HepG2 (cell line): ENCODE data around the gene TECRL. TPM values are rescaled to one million over a fixed set of nuclear protein-coding genes. Genes with fewer than 3 reads are reported as not detected.

Experiments used
- ATAC-seq: fragments of 200-7000 bp; cut with Tn5 transposase; 3 replicates; pipeline ENCODE4 v1.9.1; 2020; ENCODE audit warnings: mild to moderate bottlenecking, moderate library complexity
- BruUV-seq: library from RNA; stranded (reverse); fragments of 400-500 nt; replicated peaks from 2 replicates; lab custom pipeline; 2021; lab: Mats Ljungman, UMichigan
- CTCF ChIA-PET: fragments of 300-600 bp; formaldehyde crosslinking; extraction: SDS; loops from one replicate; lab custom pipeline; 2021; ENCODE audit warnings: low total read pairs, inconsistent platforms, low intra/inter-chr PET ratio; lab: Yijun Ruan, JAX
- POLR2A ChIA-PET: fragments of 350-600 bp; sonication (Branson Sonifier 250); formaldehyde crosslinking; loops from one replicate; lab custom pipeline; 2020; ENCODE audit warnings: antibody characterized with exemption, inconsistent platforms; lab: Yijun Ruan, JAX
- DNase-seq: peaks from one replicate; pipeline ENCODE4 v3.0.0-alpha.2; 2015; ENCODE audit warnings: low spot score
- FAIRE-seq: peaks from 3 replicates; lab custom pipeline; 2011; peaks lifted over from hg19 to GRCh38; lab: Jason Lieb, UNC
- H2AFZ ChIP-seq: one replicate; pipeline ENCODE4 v1.6.1; 2011; ENCODE audit warnings: low read length, inconsistent platforms
- H3K27ac ChIP-seq: fragments of 300-600 bp; 3 replicates; pipeline ENCODE4 v1.8.0; 2011; ENCODE audit warnings: mixed run types, mild to moderate bottlenecking, mixed read lengths, low read length, inconsistent platforms; ENCODE audit not compliant: insufficient read depth; ENCODE audit errors: extremely low read length
- H3K27me3 ChIP-seq, 2 experiments: fragments of 200-600 bp in 1 of 2; 2 replicates in 1 of 2; 3 replicates in 1 of 2; pipeline versions ENCODE4 v1.6.0 to v1.8.0; 2011; ENCODE audit warnings: low read length in 2 of 2, mild to moderate bottlenecking in 2 of 2, moderate library complexity in 2 of 2, inconsistent platforms in 1 of 2; ENCODE audit not compliant: insufficient read depth in 2 of 2, control insufficient read depth in 1 of 2
- H3K36me3 ChIP-seq, 2 experiments: fragments of 200-600 bp in 1 of 2; replicated peaks in 1 of 2; 2 replicates in 1 of 2; 3 replicates in 1 of 2; pipeline versions ENCODE4 v1.5.1 to v1.8.0; 2011; ENCODE audit warnings: low read length in 2 of 2, inconsistent platforms in 1 of 2; ENCODE audit not compliant: insufficient read depth in 2 of 2, control insufficient read depth in 1 of 2
- H3K4me1 ChIP-seq: 2 replicates; pipeline ENCODE4 v1.5.1; 2012; ENCODE audit warnings: low read length, inconsistent platforms; ENCODE audit not compliant: insufficient read depth
- H3K4me2 ChIP-seq: 2 replicates; pipeline ENCODE4 v1.6.0; 2011; ENCODE audit warnings: low read depth, low read length, inconsistent platforms
- H3K4me3 ChIP-seq, 3 experiments: fragments of 200-600 bp in 1 of 3; sonication (generic), shearing (Covaris generic) in 1 of 3; replicated peaks in 1 of 3; 2 replicates each; pipeline ENCODE4 v1.5.1; 2011 to 2016; ENCODE audit warnings: low read length in 3 of 3, inconsistent platforms in 2 of 3, low read depth in 2 of 3, mild to moderate bottlenecking in 2 of 3, control low read depth in 1 of 3, mixed read lengths in 1 of 3; ENCODE audit not compliant: insufficient read depth in 1 of 3
- H3K79me2 ChIP-seq: one replicate; pipeline ENCODE4 v1.6.1; 2011; ENCODE audit warnings: low read length, inconsistent platforms; ENCODE audit not compliant: insufficient read depth
- H3K9ac ChIP-seq: 2 replicates; pipeline ENCODE4 v1.6.0; 2011; ENCODE audit warnings: mild to moderate bottlenecking, low read depth, low read length, inconsistent platforms; ENCODE audit not compliant: insufficient read depth
- H3K9me3 ChIP-seq: 2 replicates; pipeline ENCODE4 v1.5.1; 2012; ENCODE audit warnings: mild to moderate bottlenecking, low read length
- H4K20me1 ChIP-seq: 2 replicates; pipeline ENCODE4 v1.6.0; 2011; ENCODE audit warnings: inconsistent platforms, mild to moderate bottlenecking, low read length, moderate library complexity; ENCODE audit not compliant: insufficient read depth
- BORCS8-MEF2B ChIP-seq: sonication (generic); formaldehyde crosslinking; IDR thresholded peaks from 2 replicates; pipeline ENCODE4 v1.8.0; 2022; ENCODE audit warnings: mild to moderate bottlenecking, missing genetic modification reagents
- KLF16 ChIP-seq, 2 experiments: sonication (generic) in 1 of 2; formaldehyde crosslinking in 1 of 2; IDR thresholded peaks; 2 replicates each; pipeline versions ENCODE4 v1.6.1 to v1.8.0; 2016 to 2023; ENCODE audit warnings: missing genetic modification reagents in 2 of 2, missing compliant biosample characterization in 1 of 2
- SIX4 ChIP-seq: sonication (generic); formaldehyde crosslinking; IDR thresholded peaks from 2 replicates; pipeline ENCODE4 v1.4.0; 2020; ENCODE audit warnings: missing genetic modification reagents
- ZFP36 ChIP-seq: fragments of 150-350 bp; IDR thresholded peaks from 2 replicates; pipeline ENCODE4 v1.6.1; 2018; ENCODE audit warnings: borderline replicate concordance, low read length, low read depth; ENCODE audit not compliant: partially characterized antibody
- ZMYM4 ChIP-seq: sonication (generic); formaldehyde crosslinking; IDR thresholded peaks from 2 replicates; pipeline ENCODE4 v1.8.1; 2023; ENCODE audit warnings: mild to moderate bottlenecking, missing genetic modification reagents
- ZNF546 ChIP-seq: sonication (generic); formaldehyde crosslinking; conservative IDR thresholded peaks from 2 replicates; pipeline ENCODE4 v1.8.1; 2023; ENCODE audit warnings: mild to moderate bottlenecking, missing genetic modification reagents
- ZNF563 ChIP-seq: sonication (generic); formaldehyde crosslinking; IDR thresholded peaks from 2 replicates; pipeline ENCODE4 v1.8.0; 2022; ENCODE audit warnings: mild to moderate bottlenecking, moderate library complexity, missing genetic modification reagents
- ZNF790 ChIP-seq: sonication (generic); formaldehyde crosslinking; IDR thresholded peaks from 2 replicates; pipeline ENCODE4 v1.8.0; 2022; ENCODE audit warnings: missing genetic modification reagents, mild to moderate bottlenecking, borderline replicate concordance
- ZSCAN31 ChIP-seq: sonication (generic); formaldehyde crosslinking; IDR thresholded peaks from 2 replicates; pipeline ENCODE4 v1.5.0; 2020; ENCODE audit warnings: low read depth, mild to moderate bottlenecking, missing genetic modification reagents
- WGBS: methylation state at CpG from one replicate; pipeline ENCODE4 v1.1.6; 2017; ENCODE audit warnings: low lambda C conversion rate; 5-methylcytosine and 5-hydroxymethylcytosine counted together
- in situ Hi-C: cut with HindIII; loops from 2 replicates; pipeline ENCODE4 v1.10.0; 2017; ENCODE audit warnings: low pct_unique_long_range_greater_than_20kb; ENCODE audit not compliant: extremely low pct_ligation_motif_present
- intact Hi-C: fragments of 100-400 bp; cut with micrococcal nuclease; formaldehyde crosslinking; loops from one replicate; pipeline ENCODE4 v1.10.0; 2022; ENCODE audit not compliant: unreplicated experiment
- polyA plus RNA-seq, 8 experiments: library from polyadenylated mRNA; depleted of rRNA in 3 of 8; stranded (reverse) in 7 of 8; unstranded in 1 of 8; fragments of >200 nt; fragmentation: Illumina TruSeq in 4 of 8; extraction: Trizol in 4 of 8; gene quantifications; 2 replicates each; pipeline versions ENCODE4 v1.2.1 to v1.2.3, GENCODE V29; 2011 to 2016; ENCODE audit warnings: low read depth in 4 of 8, missing spikeins in 1 of 8, mixed read lengths in 1 of 8; ENCODE audit not compliant: insufficient read depth in 1 of 8
- total RNA-seq, 5 experiments: library from RNA; depleted of rRNA; stranded (reverse); fragments of >200 nt; fragmentation: Illumina TruSeq; extraction: Trizol; gene quantifications; 2 replicates each; pipeline ENCODE4 v1.2.3, GENCODE V29; 2016; ENCODE audit warnings: low read depth in 1 of 5
- TF ChIP-seq, protein P1 (sequence below): sonication (generic); formaldehyde crosslinking; IDR thresholded peaks from 2 replicates; pipeline ENCODE4 v1.4.0; 2020; ENCODE audit warnings: missing genetic modification reagents
- TF ChIP-seq, protein P2 (sequence below): sonication (generic); formaldehyde crosslinking; IDR thresholded peaks from 2 replicates; pipeline ENCODE4 v1.5.1; 2020; ENCODE audit warnings: mild to moderate bottlenecking, missing genetic modification reagents, borderline replicate concordance

The TECRL gene
- total and polyA plus RNA-seq, 2 of the 13 experiments (the other 11 are each of a cell fraction or from before 2014, with no cell fraction given): not detected

DNA sequence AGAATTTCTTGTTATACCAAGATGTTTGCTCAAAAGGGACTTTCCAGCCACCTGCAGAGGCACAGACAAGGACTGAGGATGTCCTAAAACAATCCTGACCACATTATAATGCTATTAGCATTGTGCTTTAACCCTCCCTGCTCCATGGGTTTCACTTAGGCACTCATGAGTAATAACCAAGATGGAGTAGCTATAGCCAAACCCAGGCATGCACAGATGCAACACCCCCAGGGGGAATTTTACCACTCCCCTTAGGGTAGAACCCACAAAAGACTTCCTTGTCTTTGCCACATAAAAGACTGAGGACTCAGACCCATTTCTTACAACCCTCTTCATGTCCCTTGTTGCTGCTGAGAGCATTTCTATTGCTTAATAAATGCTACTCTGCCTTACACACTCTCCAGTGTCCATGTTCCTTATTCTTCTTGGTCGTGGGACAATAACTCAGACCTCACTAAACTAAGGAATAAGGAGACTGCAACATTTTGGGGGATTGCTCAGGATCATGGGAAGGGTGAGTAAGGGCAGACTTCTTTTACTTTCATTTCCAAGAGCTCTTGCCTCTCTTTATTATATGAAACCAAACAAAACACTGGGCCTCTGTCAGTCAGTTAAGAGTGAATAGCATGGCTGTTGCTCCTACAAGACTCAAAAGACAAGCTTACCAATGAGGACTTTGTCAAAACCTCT is 103.5 kb downstream of the TECRL start (continued):
- TF ChIP-seq, protein P1, sequence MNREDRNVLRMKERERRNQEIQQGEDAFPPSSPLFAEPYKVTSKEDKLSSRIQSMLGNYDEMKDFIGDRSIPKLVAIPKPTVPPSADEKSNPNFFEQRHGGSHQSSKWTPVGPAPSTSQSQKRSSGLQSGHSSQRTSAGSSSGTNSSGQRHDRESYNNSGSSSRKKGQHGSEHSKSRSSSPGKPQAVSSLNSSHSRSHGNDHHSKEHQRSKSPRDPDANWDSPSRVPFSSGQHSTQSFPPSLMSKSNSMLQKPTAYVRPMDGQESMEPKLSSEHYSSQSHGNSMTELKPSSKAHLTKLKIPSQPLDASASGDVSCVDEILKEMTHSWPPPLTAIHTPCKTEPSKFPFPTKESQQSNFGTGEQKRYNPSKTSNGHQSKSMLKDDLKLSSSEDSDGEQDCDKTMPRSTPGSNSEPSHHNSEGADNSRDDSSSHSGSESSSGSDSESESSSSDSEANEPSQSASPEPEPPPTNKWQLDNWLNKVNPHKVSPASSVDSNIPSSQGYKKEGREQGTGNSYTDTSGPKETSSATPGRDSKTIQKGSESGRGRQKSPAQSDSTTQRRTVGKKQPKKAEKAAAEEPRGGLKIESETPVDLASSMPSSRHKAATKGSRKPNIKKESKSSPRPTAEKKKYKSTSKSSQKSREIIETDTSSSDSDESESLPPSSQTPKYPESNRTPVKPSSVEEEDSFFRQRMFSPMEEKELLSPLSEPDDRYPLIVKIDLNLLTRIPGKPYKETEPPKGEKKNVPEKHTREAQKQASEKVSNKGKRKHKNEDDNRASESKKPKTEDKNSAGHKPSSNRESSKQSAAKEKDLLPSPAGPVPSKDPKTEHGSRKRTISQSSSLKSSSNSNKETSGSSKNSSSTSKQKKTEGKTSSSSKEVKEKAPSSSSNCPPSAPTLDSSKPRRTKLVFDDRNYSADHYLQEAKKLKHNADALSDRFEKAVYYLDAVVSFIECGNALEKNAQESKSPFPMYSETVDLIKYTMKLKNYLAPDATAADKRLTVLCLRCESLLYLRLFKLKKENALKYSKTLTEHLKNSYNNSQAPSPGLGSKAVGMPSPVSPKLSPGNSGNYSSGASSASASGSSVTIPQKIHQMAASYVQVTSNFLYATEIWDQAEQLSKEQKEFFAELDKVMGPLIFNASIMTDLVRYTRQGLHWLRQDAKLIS (CRISPR knock-in tag): no peak
- TF ChIP-seq ZNF790 (CRISPR knock-in tag) (no peak), SIX4 (CRISPR knock-in tag) (no peak), KLF16 (CRISPR knock-in tag; IDR thresholded peaks at IDR 0.05) (no peak), ZMYM4 (no peak)
- TF ChIP-seq, all 625 proteins: peak for 0

DNA sequence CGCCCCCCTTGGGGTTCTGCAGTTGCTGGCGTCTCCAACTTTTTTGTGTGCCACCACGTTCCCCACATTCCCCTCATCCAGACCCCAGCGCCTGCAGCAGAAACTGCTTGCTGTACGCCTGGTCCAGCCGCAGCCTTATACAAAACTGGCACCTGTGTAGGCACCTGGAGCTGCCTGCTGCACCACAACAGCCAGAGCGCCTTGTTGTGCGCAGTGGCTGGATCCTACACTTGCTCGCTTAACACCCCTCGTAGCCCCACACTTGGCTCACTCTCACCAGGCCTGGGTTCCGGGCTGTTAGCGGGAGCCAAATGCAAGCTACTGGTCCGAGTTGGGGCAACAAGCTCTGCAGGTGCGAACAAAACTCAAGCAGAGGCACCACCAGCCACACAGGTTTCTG is 136.8 kb downstream of the TECRL start:
- peak overlapping the region; percentile 69; the same call in 1 of the 2 replicates for H3K4me2 ChIP-seq
- no peak overlapping the region for H3K27ac ChIP-seq
- no peaks in the 10 kb centered on the region for H3K4me1 ChIP-seq
- no peak overlapping the region for H3K9ac ChIP-seq
- no peak overlapping the region for H2AFZ ChIP-seq
- ChIA-PET CTCF (no interaction called here), POLR2A (no interaction called here)
- H3K27me3 ChIP-seq: no peaks in the 10 kb centered on the region
- DNase-seq (no peak), ATAC-seq (no peak), FAIRE-seq (no peak)
- H3K9me3 ChIP-seq: no peaks in the 10 kb centered on the region
- peak overlapping the region in 2 of 3 experiments; percentile 40 to 51; a peak in 3 of 6 replicates for H3K4me3 ChIP-seq
- no TSS peak for BruUV-seq
- in situ Hi-C loops: no loop called here
- 60% methylated on average over 9 of the region's 14 CpGs for WGBS
- no peaks in the 10 kb centered on the region for H3K79me2 ChIP-seq
- H4K20me1 ChIP-seq: no peaks in the 10 kb centered on the region
- no peaks in the 10 kb centered on the region for H3K36me3 ChIP-seq
- intact Hi-C loops: no loop called here
- TF ChIP-seq ZNF563 (CRISPR knock-in tag) (no peak), ZFP36 (no peak), ZNF546 (CRISPR knock-in tag) (no peak), BORCS8-MEF2B (CRISPR knock-in tag) (no peak), ZSCAN31 (CRISPR knock-in tag) (no peak)
- TF ChIP-seq, protein P2, sequence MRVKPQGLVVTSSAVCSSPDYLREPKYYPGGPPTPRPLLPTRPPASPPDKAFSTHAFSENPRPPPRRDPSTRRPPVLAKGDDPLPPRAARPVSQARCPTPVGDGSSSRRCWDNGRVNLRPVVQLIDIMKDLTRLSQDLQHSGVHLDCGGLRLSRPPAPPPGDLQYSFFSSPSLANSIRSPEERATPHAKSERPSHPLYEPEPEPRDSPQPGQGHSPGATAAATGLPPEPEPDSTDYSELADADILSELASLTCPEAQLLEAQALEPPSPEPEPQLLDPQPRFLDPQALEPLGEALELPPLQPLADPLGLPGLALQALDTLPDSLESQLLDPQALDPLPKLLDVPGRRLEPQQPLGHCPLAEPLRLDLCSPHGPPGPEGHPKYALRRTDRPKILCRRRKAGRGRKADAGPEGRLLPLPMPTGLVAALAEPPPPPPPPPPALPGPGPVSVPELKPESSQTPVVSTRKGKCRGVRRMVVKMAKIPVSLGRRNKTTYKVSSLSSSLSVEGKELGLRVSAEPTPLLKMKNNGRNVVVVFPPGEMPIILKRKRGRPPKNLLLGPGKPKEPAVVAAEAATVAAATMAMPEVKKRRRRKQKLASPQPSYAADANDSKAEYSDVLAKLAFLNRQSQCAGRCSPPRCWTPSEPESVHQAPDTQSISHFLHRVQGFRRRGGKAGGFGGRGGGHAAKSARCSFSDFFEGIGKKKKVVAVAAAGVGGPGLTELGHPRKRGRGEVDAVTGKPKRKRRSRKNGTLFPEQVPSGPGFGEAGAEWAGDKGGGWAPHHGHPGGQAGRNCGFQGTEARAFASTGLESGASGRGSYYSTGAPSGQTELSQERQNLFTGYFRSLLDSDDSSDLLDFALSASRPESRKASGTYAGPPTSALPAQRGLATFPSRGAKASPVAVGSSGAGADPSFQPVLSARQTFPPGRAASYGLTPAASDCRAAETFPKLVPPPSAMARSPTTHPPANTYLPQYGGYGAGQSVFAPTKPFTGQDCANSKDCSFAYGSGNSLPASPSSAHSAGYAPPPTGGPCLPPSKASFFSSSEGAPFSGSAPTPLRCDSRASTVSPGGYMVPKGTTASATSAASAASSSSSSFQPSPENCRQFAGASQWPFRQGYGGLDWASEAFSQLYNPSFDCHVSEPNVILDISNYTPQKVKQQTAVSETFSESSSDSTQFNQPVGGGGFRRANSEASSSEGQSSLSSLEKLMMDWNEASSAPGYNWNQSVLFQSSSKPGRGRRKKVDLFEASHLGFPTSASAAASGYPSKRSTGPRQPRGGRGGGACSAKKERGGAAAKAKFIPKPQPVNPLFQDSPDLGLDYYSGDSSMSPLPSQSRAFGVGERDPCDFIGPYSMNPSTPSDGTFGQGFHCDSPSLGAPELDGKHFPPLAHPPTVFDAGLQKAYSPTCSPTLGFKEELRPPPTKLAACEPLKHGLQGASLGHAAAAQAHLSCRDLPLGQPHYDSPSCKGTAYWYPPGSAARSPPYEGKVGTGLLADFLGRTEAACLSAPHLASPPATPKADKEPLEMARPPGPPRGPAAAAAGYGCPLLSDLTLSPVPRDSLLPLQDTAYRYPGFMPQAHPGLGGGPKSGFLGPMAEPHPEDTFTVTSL: no peak
